OCI-LY1 (cell line): ENCODE data around the gene GTPBP3.

ENCODE experiments used
- H2AFZ ChIP-seq: fragments of 200-600 bp; sonication (generic), shearing (Covaris generic); 2 replicates; pipeline ENCODE4 v1.6.0; 2014; ENCODE audit warnings: antibody characterized with exemption, mild to moderate bottlenecking, low read length
- H3F3A ChIP-seq: fragments of 200-600 bp; sonication (generic), shearing (Covaris generic); 2 replicates; pipeline ENCODE4 v1.6.0; 2014; ENCODE audit warnings: mild to moderate bottlenecking, antibody characterized with exemption, low read length, moderate library complexity; ENCODE audit not compliant: insufficient read depth
- H3K27ac ChIP-seq: fragments of 200-600 bp; sonication (generic); 2 replicates; pipeline ENCODE4 v1.5.1; 2014; ENCODE audit warnings: low read length, mixed run types, mild to moderate bottlenecking, low read depth; ENCODE audit not compliant: poor library complexity, severe bottlenecking
- H3K27me3 ChIP-seq: fragments of 200-600 bp; sonication (generic); 2 replicates; pipeline ENCODE4 v1.6.0; 2014; ENCODE audit warnings: antibody characterized with exemption, mild to moderate bottlenecking, low read length, moderate library complexity; ENCODE audit not compliant: insufficient read depth
- H3K36me3 ChIP-seq: fragments of 200-600 bp; sonication (generic); 2 replicates; pipeline ENCODE4 v1.6.1; 2014; ENCODE audit warnings: mild to moderate bottlenecking, antibody characterized with exemption, low read length, moderate library complexity, mixed read lengths; ENCODE audit not compliant: insufficient read depth
- H3K4me1 ChIP-seq: fragments of 200-600 bp; sonication (generic); 2 replicates; pipeline ENCODE4 v1.5.1; 2014; ENCODE audit warnings: mild to moderate bottlenecking, low read length, moderate library complexity; ENCODE audit not compliant: insufficient read depth, severe bottlenecking
- H3K4me2 ChIP-seq: fragments of 200-600 bp; sonication (generic), shearing (Covaris generic); 2 replicates; pipeline ENCODE4 v1.6.1; 2014; ENCODE audit warnings: low read length
- H3K4me3 ChIP-seq: fragments of 200-600 bp; sonication (generic); 2 replicates; pipeline ENCODE4 v1.5.1; 2014; ENCODE audit warnings: low read length, low read depth, mild to moderate bottlenecking, mixed read lengths; ENCODE audit not compliant: poor library complexity, severe bottlenecking
- H3K79me2 ChIP-seq: fragments of 200-600 bp; shearing (Covaris generic); 2 replicates; pipeline ENCODE4 v1.6.1; 2016; ENCODE audit warnings: mixed run types, low read length, mixed read lengths; ENCODE audit not compliant: insufficient read depth
- H3K9ac ChIP-seq: fragments of 200-600 bp; sonication (generic), shearing (Covaris generic); 2 replicates; pipeline ENCODE4 v1.6.1; 2014; ENCODE audit warnings: mild to moderate bottlenecking, low read length, mixed read lengths
- H3K9me2 ChIP-seq: fragments of 200-600 bp; sonication (generic), shearing (Covaris generic); 2 replicates; pipeline ENCODE4 v1.6.1; 2014; ENCODE audit warnings: low read depth, mild to moderate bottlenecking, low read length, mixed read lengths
- H3K9me3 ChIP-seq: fragments of 200-600 bp; shearing (Covaris generic); 2 replicates; pipeline ENCODE4 v1.6.1; 2014; ENCODE audit warnings: low read length, mixed read lengths
- H4K20me1 ChIP-seq: fragments of 200-600 bp; sonication (generic), shearing (Covaris generic); 2 replicates; pipeline ENCODE4 v1.6.0; 2016; ENCODE audit warnings: mild to moderate bottlenecking, low read length; ENCODE audit not compliant: insufficient read depth
- CTCF ChIP-seq: fragments of 200-600 bp; sonication (generic), shearing (Covaris generic); IDR thresholded peaks from 2 replicates; pipeline ENCODE4 v1.5.1; 2017; ENCODE audit warnings: mild to moderate bottlenecking, antibody characterized with exemption, low read length, moderate library complexity, mixed read lengths
- EZH2 ChIP-seq: fragments of 200-600 bp; sonication (generic), shearing (Covaris generic); IDR thresholded peaks from 2 replicates; pipeline ENCODE4 v1.8.0; 2017; ENCODE audit warnings: borderline replicate concordance, mixed run types, mild to moderate bottlenecking, antibody characterized with exemption, low read length, moderate library complexity, mixed read lengths

Gene GTPBP3

GRCh38 chr19:17305216-17305516 lies 32.2 kb upstream of the GTPBP3 start:
- Histone ChIP-seq H3K27ac (peak overlapping the region; percentile 62), H4K20me1 (no peaks in the 10 kb centered on the region), H3K27me3 (no peaks in the 10 kb centered on the region), H3K9ac (no peak overlapping the region), H3F3A (peaks cover 6% of the 10 kb centered on the region; the same call in 1 of the 2 replicates), H3K36me3 (peaks cover 8% of the 10 kb centered on the region; the same call in 1 of the 2 replicates), H3K9me3 (no peaks in the 10 kb centered on the region), H3K4me1 (peaks cover 42% of the 10 kb centered on the region), H2AFZ (no peak overlapping the region), H3K4me3 (no peak overlapping the region), H3K4me2 (peak overlapping the region; percentile 5; the same call in 1 of the 2 replicates), H3K9me2 (no peaks in the 10 kb centered on the region), H3K79me2 (peaks cover 5% of the 10 kb centered on the region)
- no peak for TF ChIP-seq EZH2
- no peak for TF ChIP-seq CTCF

GRCh38 chr19:17305517-17306284 lies 31.7 kb upstream of the GTPBP3 start, which contains the start of gene MRPL34:
MRPL34 (plus strand) TSS chr19:17305872; CDS start chr19:17305893, 21 bp downstream.
- Histone ChIP-seq H2AFZ (no peak within 1 kb of the TSS), H3K9me3 (no peaks in the 10 kb centered on the region)
- TF ChIP-seq EZH2 = no peak
- peak; percentile 78 for TF ChIP-seq CTCF

GRCh38 chr19:17306285-17306714 lies 31.1 kb upstream of the GTPBP3 start:
- Histone ChIP-seq H3K27ac (peak overlapping the region; percentile 88), H3K36me3 (peaks cover 3% of the 10 kb centered on the region; the same call in 1 of the 2 replicates), H3K4me3 (peak overlapping the region; percentile 68), H2AFZ (no peak overlapping the region), H3K79me2 (peaks cover 13% of the 10 kb centered on the region), H3K9ac (peak overlapping the region; percentile 75), H3F3A (peaks cover 6% of the 10 kb centered on the region; the same call in 1 of the 2 replicates), H3K9me2 (no peaks in the 10 kb centered on the region), H4K20me1 (no peaks in the 10 kb centered on the region), H3K4me1 (peaks cover 48% of the 10 kb centered on the region), H3K9me3 (no peaks in the 10 kb centered on the region), H3K4me2 (peak overlapping the region; percentile 75), H3K27me3 (no peaks in the 10 kb centered on the region)
- no peak for TF ChIP-seq EZH2
- no peak for TF ChIP-seq CTCF

More at GRCh38 chr19:17305517-17306284, 31.7 kb upstream of the GTPBP3 start, which contains the start of gene MRPL34:
- Histone ChIP-seq H3K9ac (peak within 1 kb of the TSS; percentile 75), H4K20me1 (no peaks in the 10 kb centered on the region), H3K4me3 (peak within 1 kb of the TSS; percentile 68), H3K36me3 (peaks cover 7% of the 10 kb centered on the region; the same call in 1 of the 2 replicates), H3K27ac (peak within 1 kb of the TSS; percentile 88), H3K4me1 (peaks cover 47% of the 10 kb centered on the region), H3K4me2 (peak within 1 kb of the TSS; percentile 75), H3K27me3 (no peaks in the 10 kb centered on the region), H3F3A (peaks cover 6% of the 10 kb centered on the region; the same call in 1 of the 2 replicates), H3K79me2 (peaks cover 11% of the 10 kb centered on the region), H3K9me2 (no peaks in the 10 kb centered on the region)
